GM08714 (cell line): ENCODE measurements around the gene DIPK1B.

ENCODE experiments used
- H3K4me3 ChIP-seq: fragments of 200-500 bp; sonication (Bioruptor generic); 2 replicates; pipeline ENCODE4 v1.5.1; 2014; ENCODE audit warnings: mild to moderate bottlenecking, low read length, inconsistent platforms
- ZNF274 ChIP-seq: IDR thresholded peaks from 2 replicates; pipeline ENCODE4 v1.6.1; 2012; ENCODE audit warnings: mild to moderate bottlenecking, low read depth, low read length

Gene DIPK1B

GRCh38 chr9:136722093-136722968 lies 10.0 kb downstream of the DIPK1B start:
- no peak overlapping the region for H3K4me3 ChIP-seq
- TF ChIP-seq ZNF274 = no peak

GRCh38 chr9:136722969-136723356 lies 10.6 kb downstream of the DIPK1B start:
- H3K4me3 ChIP-seq = no peak overlapping the region
- TF ChIP-seq ZNF274 = no peak

- no peak overlapping the region for H3K4me3 ChIP-seq
- no peak for TF ChIP-seq ZNF274
Observed at GRCh38 chr9:136723362-136723976, 11.1 kb downstream of the DIPK1B start.

- no peak overlapping the region for H3K4me3 ChIP-seq
- TF ChIP-seq ZNF274 = no peak
Observed at GRCh38 chr9:136723989-136724388, 11.6 kb downstream of the DIPK1B start.

GRCh38 chr9:136724772-136725171 lies 12.4 kb downstream of the DIPK1B start:
- no peak for TF ChIP-seq ZNF274
- H3K4me3 ChIP-seq = no peak overlapping the region

GRCh38 chr9:136725612-136726011 lies 13.2 kb downstream of the DIPK1B start:
- no peak for TF ChIP-seq ZNF274
- no peak overlapping the region; the same call in 1 of the 2 replicates for H3K4me3 ChIP-seq

- peak overlapping the region; percentile 82; the same call in 1 of the 2 replicates for H3K4me3 ChIP-seq
- TF ChIP-seq ZNF274 = no peak
Observed at GRCh38 chr9:136726118-136726517, 13.7 kb downstream of the DIPK1B start.

- peak overlapping the region; percentile 82 for H3K4me3 ChIP-seq
- TF ChIP-seq ZNF274 = no peak
Observed at GRCh38 chr9:136726631-136727191, 14.3 kb downstream of the DIPK1B start.

- H3K4me3 ChIP-seq = peak overlapping the region; percentile 82
- TF ChIP-seq ZNF274 = no peak
Observed at GRCh38 chr9:136728080-136728547, 15.7 kb downstream of the DIPK1B start.

GRCh38 chr9:136728548-136729123 lies 16.3 kb downstream of the DIPK1B start:
- TF ChIP-seq ZNF274 = no peak
- H3K4me3 ChIP-seq = peak overlapping the region; percentile 82; the same call in 1 of the 2 replicates

GRCh38 chr9:136729144-136729543 lies 16.8 kb downstream of the DIPK1B start:
- peak overlapping the region; percentile 82; the same call in 1 of the 2 replicates for H3K4me3 ChIP-seq

GRCh38 chr9:136729926-136730325 lies 17.6 kb downstream of the DIPK1B start:
- TF ChIP-seq ZNF274 = no peak
- H3K4me3 ChIP-seq = no peak overlapping the region

More at GRCh38 chr9:136729144-136729543, 16.8 kb downstream of the DIPK1B start:
- no peak for TF ChIP-seq ZNF274

GRCh38 chr9:136732444-136733178 lies 20.2 kb downstream of the DIPK1B start:
- no peak overlapping the region for H3K4me3 ChIP-seq
- no peak for TF ChIP-seq ZNF274

GRCh38 chr9:136733611-136734010 lies 21.2 kb downstream of the DIPK1B start:
- no peak for TF ChIP-seq ZNF274

More at GRCh38 chr9:136733611-136734010, 21.2 kb downstream of the DIPK1B start:
- H3K4me3 ChIP-seq = no peak overlapping the region
